ENCODE results near the gene MYO9B.

DNA sequence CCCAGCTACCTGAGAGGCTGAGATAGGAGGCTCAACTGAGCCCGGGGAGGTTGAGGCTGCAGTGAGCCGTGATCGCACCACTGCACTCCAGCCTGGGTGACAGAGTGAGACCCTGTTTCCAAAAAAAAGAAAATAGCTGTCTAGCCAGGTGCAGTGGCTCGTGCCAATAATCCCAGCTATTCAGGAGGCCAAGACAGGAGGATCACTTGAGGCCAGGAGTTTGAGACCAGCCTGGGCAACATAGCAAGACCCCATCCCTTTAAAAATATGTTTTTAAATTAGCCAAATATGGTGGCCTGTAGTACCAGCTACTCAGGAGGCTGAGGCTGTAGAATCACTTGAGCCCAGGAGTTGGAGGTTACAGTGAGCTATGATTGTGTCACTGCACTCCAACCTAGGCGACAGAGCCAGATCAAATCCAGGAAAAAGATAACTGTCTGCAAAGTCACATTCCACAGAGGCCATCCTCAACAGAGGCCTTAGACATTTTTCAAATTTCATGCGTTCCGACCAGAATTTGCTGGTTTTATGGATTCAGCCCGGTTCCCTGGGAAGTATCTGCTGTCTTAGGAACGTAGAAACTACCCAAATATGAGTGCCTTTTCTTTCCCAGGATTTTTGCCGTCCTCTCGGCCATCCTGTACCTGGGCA is 80.8 kb downstream of the MYO9B start:
- TF ChIP-seq, protein P1, sequence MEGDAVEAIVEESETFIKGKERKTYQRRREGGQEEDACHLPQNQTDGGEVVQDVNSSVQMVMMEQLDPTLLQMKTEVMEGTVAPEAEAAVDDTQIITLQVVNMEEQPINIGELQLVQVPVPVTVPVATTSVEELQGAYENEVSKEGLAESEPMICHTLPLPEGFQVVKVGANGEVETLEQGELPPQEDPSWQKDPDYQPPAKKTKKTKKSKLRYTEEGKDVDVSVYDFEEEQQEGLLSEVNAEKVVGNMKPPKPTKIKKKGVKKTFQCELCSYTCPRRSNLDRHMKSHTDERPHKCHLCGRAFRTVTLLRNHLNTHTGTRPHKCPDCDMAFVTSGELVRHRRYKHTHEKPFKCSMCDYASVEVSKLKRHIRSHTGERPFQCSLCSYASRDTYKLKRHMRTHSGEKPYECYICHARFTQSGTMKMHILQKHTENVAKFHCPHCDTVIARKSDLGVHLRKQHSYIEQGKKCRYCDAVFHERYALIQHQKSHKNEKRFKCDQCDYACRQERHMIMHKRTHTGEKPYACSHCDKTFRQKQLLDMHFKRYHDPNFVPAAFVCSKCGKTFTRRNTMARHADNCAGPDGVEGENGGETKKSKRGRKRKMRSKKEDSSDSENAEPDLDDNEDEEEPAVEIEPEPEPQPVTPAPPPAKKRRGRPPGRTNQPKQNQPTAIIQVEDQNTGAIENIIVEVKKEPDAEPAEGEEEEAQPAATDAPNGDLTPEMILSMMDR (IDR thresholded peaks at IDR 0.05), result no peak
- TF ChIP-seq POLR2A (IDR thresholded peaks at IDR 0.05), result no peak

Measured in right lobe of liver (tissue), 4 donors.